Activated T-cell treated with anti-CD3 and anti-CD28 coated beads, Interleukin-2, amount 50 U/mL, for 4 hours (primary cell): ENCODE data around the gene TNK1. TPM values are rescaled to one million over a fixed set of nuclear protein-coding genes. Genes with fewer than 3 reads are reported as not detected.
A peak's percentile ranks its signal among the peaks of the same experiment; 100 is the strongest.

Experiments used
- ATAC-seq, 2 donors: fragments of 200-7000 bp; cut with Tn5 transposase; one replicate each; pipeline ENCODE4 v1.10.0; 2021
- DNase-seq: peaks from one replicate; pipeline ENCODE4 v3.0.0-alpha.2; 2020
- H3K27me3 Mint-ChIP-seq: one replicate; pipeline ENCODE4 v1.8.0; 2021; ENCODE audit warnings: low read depth, mixed read lengths
- H3K36me3 Mint-ChIP-seq: one replicate; pipeline ENCODE4 v1.8.0; 2022; ENCODE audit warnings: mixed read lengths; ENCODE audit not compliant: insufficient read depth
- H3K4me1 Mint-ChIP-seq: one replicate; pipeline ENCODE4 v1.8.0; 2021; ENCODE audit warnings: low read depth, mixed read lengths
- H3K4me3 Mint-ChIP-seq: one replicate; pipeline ENCODE4 v1.8.0; 2021; ENCODE audit warnings: mild to moderate bottlenecking, moderate library complexity, mixed read lengths
- H3K9me3 Mint-ChIP-seq: one replicate; pipeline ENCODE4 v1.8.0; 2021; ENCODE audit warnings: mixed read lengths
- total RNA-seq, 3 donors: library from RNA; stranded (reverse); gene quantifications; one replicate each; pipeline ENCODE4 v1.2.1, GENCODE V29; 2021

Gene TNK1
- total RNA-seq, 3 donors from 2014 or later, result 5.6 to 7.4 (median 6.0) TPM

DNA sequence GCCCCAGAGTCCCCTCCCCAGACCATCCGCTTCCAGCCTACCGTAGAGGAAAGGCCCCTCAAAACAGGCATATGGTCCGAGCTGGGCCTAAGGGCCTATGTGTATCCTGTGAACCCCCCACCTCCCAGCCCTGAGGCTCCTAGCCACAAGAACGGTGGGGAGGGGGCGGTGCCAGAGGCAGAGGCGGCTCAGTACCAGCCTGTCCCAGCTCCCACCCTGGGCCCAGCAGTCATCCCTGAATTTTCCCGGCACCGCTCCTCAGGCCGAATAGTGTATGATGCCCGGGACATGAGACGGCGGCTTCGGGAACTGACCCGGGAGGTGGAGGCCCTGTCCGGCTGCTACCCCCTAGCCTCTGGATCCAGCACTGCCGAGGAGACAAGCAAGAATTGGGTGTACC is 40.3 kb downstream of the TNK1 start:
- Mint-ChIP-seq H3K4me1 (no peaks in the 10 kb centered on the region), H3K36me3 (no peaks in the 10 kb centered on the region), H3K27me3 (peaks cover 5% of the 10 kb centered on the region), H3K9me3 (no peaks in the 10 kb centered on the region), H3K4me3 (no peak overlapping the region)
- ATAC-seq, result no peak
- DNase-seq, result no peak

DNA sequence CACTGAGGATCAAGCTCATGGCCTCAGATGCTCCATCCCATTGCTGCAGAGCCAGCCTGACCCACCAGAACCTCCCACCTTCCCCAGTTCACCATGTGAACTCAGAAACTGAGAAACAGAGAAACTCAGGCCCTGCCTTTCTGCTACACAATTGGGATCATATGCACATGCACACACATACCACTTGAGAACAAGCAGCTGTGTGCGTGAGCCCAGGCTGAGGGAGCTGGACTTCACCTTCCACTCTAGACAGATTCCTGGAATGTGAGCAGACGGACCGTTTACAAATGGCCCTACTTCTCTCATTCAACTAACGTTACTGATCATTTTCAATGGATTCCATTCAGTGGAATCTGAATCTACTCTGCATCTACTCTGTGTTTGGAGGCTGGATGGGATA is 42.8 kb downstream of the TNK1 start:
- Mint-ChIP-seq H3K27me3 (peaks cover 6% of the 10 kb centered on the region), H3K4me3 (no peak overlapping the region), H3K9me3 (no peaks in the 10 kb centered on the region), H3K4me1 (no peaks in the 10 kb centered on the region), H3K36me3 (no peaks in the 10 kb centered on the region)
- DNase-seq, result no peak
- no peak for ATAC-seq

DNA sequence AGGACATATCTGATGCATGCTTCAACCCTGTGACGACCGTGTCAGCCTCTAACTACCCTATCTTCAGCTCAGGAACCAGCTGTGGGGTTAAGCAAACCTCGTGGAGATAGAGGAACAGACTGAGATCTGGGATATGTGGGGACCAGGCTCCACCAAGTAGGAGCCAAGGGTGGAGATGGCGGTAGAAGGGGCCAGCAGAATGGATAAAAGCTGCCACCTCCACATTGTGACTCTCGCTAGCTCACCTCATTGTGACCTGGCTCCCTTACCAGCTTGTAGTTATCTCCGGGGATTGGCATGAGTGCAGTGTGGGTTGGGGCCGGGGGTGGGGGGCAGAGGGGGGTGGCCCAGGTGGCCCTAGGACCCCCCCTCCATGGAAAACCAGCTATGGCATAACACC is 44.4 kb downstream of the TNK1 start, which contains the start of gene SPEM2:
Gene SPEM2 (plus strand): TSS at position 301 of the 400 bp plus-strand sequence. CDS start 73 bp downstream, at position 374.
- H3K4me1 Mint-ChIP-seq, result no peaks in the 10 kb centered on the region
- no peaks in the 10 kb centered on the region for H3K9me3 Mint-ChIP-seq
- H3K36me3 Mint-ChIP-seq, result no peaks in the 10 kb centered on the region
- ATAC-seq, result no peak
- DNase-seq, result no peak
- peaks cover 2% of the 10 kb centered on the region for H3K27me3 Mint-ChIP-seq
- H3K4me3 Mint-ChIP-seq, result no peak within 1 kb of the TSS

DNA sequence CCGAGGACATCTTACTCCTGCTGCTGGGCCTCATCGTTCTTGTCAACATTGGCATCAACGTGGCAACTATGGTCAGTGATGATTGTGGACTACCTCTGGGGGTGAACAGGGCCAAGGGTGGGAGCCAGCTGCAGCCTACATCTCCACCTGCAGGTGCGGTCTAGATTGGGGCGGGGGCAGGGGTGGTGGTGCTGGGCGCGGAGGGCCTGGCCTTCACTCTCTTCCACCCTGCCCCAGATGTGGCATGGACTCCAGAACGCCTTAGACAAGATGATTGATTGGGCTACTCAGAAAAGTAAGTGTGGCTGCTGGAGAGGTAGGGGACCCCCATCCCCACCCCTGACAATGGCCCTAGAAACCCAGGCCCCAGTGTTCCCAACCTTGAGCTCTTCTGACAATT is 44.9 kb downstream of the TNK1 start:
- DNase-seq (no peak), ATAC-seq (no peak)
- H3K4me1 Mint-ChIP-seq, result no peaks in the 10 kb centered on the region
- no peak overlapping the region for H3K4me3 Mint-ChIP-seq
- H3K9me3 Mint-ChIP-seq, result no peaks in the 10 kb centered on the region
- no peaks in the 10 kb centered on the region for H3K36me3 Mint-ChIP-seq
- peaks cover 2% of the 10 kb centered on the region for H3K27me3 Mint-ChIP-seq

DNA sequence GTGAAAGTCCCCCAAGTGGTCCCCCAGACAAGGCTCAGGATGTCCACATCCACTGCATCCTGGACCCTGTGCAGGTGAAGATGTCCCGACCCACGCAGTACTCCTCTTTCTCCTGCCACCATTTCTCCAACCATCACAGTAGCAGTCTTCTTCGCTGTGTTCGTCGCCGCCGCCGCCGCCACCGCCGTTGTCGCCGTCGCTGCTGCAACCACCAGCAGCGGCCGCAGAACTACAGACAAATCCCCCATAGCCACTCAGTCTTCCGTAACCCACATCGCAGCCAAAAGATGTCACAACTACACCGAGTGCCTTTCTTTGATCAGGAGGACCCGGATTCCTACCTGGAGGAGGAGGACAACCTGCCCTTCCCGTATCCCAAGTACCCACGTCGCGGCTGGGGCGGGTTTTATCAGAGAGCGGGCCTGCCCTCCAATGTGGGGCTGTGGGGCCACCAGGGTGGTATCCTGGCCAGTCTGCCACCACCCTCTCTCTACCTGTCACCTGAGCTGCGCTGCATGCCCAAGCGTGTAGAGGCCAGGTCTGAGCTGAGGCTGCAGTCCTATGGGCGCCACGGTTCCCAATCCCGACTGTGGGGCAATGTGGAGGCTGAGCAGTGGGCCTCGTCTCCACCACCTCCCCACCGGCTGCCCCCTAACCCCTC is 45.4 kb downstream of the TNK1 start:
- H3K36me3 Mint-ChIP-seq, result no peaks in the 10 kb centered on the region
- no peaks in the 10 kb centered on the region for H3K4me1 Mint-ChIP-seq
- DNase-seq, result no peak
- H3K27me3 Mint-ChIP-seq, result peaks cover 2% of the 10 kb centered on the region
- ATAC-seq, result no peak
- H3K9me3 Mint-ChIP-seq, result no peaks in the 10 kb centered on the region
- no peak overlapping the region for H3K4me3 Mint-ChIP-seq

DNA sequence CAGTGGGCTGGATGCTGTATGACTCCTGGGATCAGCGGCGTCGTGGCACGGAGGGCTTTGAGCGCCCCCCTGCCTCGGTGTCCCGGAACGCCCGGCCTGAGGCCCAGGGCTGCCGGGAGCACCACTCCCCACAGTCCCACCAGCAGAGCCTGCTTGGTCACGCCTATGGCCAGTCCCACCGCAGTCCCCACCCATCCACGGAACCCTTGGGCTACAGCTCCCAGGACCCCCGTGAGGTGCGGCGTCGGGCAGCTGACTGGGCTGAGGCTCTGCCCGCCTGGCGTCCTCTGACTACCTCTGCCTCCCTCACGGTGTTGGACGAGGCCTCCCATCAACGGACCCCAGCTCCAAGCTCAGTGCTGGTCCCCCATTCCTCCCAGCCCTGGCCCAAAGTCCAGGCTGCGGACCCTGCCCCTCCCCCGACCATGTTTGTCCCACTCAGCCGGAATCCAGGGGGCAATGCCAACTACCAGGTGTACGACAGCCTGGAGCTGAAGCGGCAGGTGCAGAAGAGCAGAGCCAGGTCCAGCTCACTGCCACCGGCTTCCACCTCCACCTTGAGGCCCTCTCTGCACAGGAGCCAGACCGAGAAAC is 46.1 kb downstream of the TNK1 start:
- ATAC-seq, result no peak
- H3K9me3 Mint-ChIP-seq, result no peaks in the 10 kb centered on the region
- peaks cover 2% of the 10 kb centered on the region for H3K27me3 Mint-ChIP-seq
- H3K4me1 Mint-ChIP-seq, result no peaks in the 10 kb centered on the region
- DNase-seq, result no peak
- H3K36me3 Mint-ChIP-seq, result no peaks in the 10 kb centered on the region
- no peak overlapping the region for H3K4me3 Mint-ChIP-seq

DNA sequence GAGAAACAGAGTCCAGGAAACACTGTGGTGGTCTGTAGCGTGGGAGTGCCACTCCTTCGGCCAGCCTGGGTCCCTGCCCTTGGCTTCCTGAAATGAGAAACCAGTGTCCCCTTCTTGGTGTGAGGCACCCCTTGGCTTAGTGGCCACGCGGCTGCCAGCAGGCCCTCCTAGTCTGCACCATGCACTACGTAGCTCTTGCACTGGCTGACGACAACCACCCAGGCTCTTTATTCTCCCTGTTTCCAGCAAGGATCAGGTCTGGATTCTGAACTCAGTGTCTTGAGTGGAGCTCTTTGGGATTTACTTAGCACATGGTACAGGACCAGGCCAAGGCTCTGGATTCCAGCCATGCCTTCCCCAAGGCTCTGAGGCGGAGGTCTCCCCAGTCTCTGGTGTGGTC is 46.7 kb downstream of the TNK1 start:
- no peaks in the 10 kb centered on the region for H3K4me1 Mint-ChIP-seq
- H3K9me3 Mint-ChIP-seq, result no peaks in the 10 kb centered on the region
- no peak for ATAC-seq
- peaks cover 2% of the 10 kb centered on the region for H3K27me3 Mint-ChIP-seq
- no peak for DNase-seq
- H3K36me3 Mint-ChIP-seq, result no peaks in the 10 kb centered on the region
- H3K4me3 Mint-ChIP-seq, result no peak overlapping the region

DNA sequence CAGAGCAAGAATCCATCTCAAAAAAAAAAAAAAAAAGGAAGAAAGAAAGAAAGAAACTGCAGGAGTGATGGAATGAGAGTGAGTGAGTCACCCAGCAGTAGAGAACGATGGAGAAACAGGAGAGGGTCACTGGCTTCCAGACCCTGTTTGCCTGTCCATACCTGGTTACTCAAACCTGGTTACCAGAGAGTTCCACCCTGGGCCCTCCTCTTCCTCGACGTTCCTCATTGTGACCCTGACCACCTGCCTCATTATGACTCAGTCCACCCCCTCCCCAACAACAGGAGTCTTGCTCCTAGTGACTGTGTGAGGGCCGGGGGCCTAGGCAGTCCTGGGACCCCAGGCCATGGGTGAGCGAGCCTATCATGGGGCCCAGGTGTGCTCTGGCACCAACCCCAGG is 47.7 kb downstream of the TNK1 start, which contains the start of gene SPEM3:
Gene SPEM3 (plus strand): TSS at position 301 of the 400 bp plus-strand sequence. CDS start 46 bp downstream, at position 347.
- Mint-ChIP-seq H3K4me1 (no peaks in the 10 kb centered on the region), H3K9me3 (no peaks in the 10 kb centered on the region), H3K27me3 (peaks cover 2% of the 10 kb centered on the region), H3K4me3 (no peak within 1 kb of the TSS), H3K36me3 (no peaks in the 10 kb centered on the region)
- DNase-seq (no peak), ATAC-seq (no peak)

DNA sequence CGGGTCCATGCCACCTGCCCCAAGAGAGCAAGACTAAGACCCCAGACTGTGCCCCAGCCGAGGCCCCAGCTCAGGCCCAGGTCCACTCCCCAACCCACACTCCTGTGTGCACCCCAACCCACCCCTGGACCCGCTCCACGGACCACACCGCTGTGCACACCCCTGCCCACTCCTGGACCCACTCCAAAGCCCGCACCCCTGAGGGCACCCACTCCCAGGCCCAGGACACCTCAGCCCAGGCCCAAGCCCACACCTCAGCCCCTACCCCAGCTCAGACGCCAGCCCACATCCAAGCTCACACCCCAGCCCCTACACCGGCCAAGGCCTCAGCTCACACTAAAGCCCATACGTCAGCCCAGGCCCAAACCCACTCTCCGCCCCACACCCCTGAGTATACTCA is 48.8 kb downstream of the TNK1 start:
- H3K4me3 Mint-ChIP-seq, result no peak overlapping the region
- H3K9me3 Mint-ChIP-seq, result no peaks in the 10 kb centered on the region
- ATAC-seq, result no peak
- no peaks in the 10 kb centered on the region for H3K36me3 Mint-ChIP-seq
- peaks cover 2% of the 10 kb centered on the region for H3K27me3 Mint-ChIP-seq
- no peak for DNase-seq
- no peaks in the 10 kb centered on the region for H3K4me1 Mint-ChIP-seq

DNA sequence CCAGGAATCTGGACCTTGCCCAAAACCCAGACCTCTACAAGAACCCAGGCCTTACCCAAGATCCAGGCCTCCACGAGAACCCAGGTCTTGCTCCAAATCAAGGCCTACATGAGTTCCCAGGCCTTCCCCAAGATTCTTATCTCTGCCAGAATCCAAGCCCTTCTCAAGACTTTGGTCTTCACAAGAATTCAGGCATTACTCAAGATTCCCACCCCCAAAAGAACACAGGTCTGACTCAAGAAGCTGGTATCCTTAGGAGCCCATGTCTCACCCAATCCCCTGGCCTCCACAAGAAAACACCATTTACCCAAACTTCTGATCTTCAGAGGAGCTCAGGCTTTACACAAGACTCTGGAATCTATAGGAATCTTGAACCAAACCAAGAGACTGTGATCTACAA is 50.3 kb downstream of the TNK1 start:
- no peak for ATAC-seq
- Mint-ChIP-seq H3K36me3 (no peaks in the 10 kb centered on the region), H3K4me3 (no peak overlapping the region), H3K9me3 (no peaks in the 10 kb centered on the region), H3K27me3 (peaks cover under 1% of the 10 kb centered on the region), H3K4me1 (peaks cover 8% of the 10 kb centered on the region)
- DNase-seq, result no peak

DNA sequence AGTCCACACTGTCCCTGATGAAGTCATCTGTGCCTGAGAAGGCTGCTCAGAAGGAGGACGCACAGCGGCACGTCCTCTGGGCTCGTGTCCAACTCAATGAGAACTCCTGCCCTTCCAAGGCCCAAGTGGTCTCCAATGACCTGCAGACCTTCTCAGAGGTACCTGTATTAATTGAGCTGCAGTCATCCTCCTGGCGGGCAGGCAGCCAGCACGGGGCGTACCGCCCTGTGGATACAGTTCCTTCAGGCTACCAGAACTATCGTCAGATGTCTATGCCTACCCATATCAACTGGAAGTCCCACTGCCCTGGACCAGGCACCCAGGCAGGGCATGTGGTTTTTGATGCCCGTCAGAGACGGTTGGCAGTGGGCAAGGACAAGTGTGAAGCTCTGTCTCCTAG is 51.4 kb downstream of the TNK1 start:
- H3K4me1 Mint-ChIP-seq, result peaks cover 11% of the 10 kb centered on the region
- H3K36me3 Mint-ChIP-seq, result no peaks in the 10 kb centered on the region
- no peak overlapping the region for H3K4me3 Mint-ChIP-seq
- no peaks in the 10 kb centered on the region for H3K27me3 Mint-ChIP-seq
- DNase-seq (no peak), ATAC-seq (no peak)
- no peaks in the 10 kb centered on the region for H3K9me3 Mint-ChIP-seq

DNA sequence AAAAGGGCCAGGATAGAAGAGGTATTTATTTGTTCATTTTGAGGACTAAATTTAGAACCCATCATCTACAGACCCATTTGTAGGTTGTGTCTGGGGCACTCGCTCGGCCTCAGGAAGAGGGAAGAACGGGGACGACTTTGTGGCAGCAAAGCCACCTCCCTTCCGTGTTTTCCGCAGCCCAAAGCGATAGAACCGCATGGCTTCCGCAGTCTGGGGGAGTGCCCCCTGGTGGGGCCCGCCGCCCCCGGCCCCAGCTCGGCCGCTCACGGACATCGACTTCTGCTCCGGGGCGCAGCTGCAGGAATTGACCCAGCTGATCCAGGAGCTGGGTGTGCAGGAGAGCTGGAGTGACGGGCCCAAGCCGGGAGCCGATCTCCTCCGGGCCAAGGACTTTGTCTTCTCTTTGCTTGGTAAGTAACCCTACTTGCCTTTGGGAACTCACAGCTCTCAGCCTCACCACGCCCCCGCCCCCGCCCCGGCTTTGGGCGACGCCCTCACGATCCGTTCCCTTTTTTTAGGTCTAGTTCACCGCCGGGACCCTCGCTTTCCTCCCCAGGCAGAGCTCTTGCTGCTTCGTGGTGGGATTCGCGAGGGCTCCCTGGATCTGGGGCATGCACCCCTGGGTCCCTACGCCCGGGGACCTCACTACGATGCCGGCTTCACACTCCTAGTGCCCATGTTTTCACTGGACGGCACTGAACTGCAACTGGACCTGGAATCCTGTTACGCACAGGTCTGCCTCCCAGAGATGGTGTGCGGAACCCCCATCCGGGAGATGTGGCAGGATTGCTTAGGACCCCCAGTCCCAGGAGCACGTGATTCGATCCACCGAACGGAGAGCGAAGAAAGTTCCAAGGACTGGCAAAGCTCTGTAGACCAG is 55.0 kb downstream of the TNK1 start:
- H3K4me1 Mint-ChIP-seq, result peaks cover 34% of the 10 kb centered on the region

DNA sequence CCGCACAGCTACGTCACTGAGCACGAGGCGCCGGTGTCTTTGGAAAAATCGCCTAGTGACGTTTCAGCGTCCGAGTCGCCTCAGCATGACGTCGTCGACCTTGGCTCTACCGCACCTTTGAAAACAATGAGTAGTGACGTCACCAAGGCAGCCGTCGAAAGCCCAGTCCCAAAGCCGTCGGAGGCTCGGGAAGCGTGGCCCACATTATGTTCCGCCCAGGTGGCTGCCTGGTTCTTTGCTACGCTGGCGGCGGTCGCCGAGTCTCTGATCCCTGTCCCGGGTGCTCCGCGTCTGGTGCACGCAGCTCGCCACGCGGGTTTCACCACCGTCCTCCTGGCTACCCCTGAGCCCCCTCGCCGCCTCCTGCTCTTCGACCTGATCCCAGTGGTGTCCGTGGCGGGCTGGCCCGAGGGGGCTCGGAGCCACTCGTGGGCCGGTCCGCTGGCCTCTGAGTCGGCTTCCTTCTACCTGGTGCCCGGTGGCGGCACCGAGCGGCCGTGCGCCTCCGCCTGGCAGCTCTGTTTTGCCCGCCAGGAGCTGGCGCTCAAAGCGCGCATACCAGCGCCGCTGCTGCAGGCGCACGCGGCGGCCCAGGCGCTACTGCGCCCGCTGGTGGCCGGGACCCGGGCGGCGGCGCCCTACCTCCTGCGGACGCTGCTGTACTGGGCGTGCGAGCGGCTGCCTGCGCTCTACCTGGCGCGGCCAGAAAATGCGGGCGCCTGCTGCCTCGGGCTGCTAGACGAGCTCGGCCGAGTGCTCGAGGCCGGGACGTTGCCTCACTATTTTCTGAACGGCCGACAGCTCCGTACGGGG is 55.9 kb downstream of the TNK1 start:
- H3K9me3 Mint-ChIP-seq, result no peaks in the 10 kb centered on the region
- peak overlapping the region; percentile 93 for H3K4me3 Mint-ChIP-seq
- peaks cover 27% of the 10 kb centered on the region for H3K27me3 Mint-ChIP-seq
- no peaks in the 10 kb centered on the region for H3K36me3 Mint-ChIP-seq
- DNase-seq, result peak; percentile 77
- ATAC-seq, result peak; percentile 75 to 78
- H3K4me1 Mint-ChIP-seq, result peaks cover 35% of the 10 kb centered on the region

More for the DNA sequence above, 55.0 kb downstream of the TNK1 start:
- no peaks in the 10 kb centered on the region for H3K36me3 Mint-ChIP-seq
- H3K9me3 Mint-ChIP-seq, result no peaks in the 10 kb centered on the region
- peaks cover 20% of the 10 kb centered on the region for H3K27me3 Mint-ChIP-seq
- DNase-seq, result peak; percentile 48
- H3K4me3 Mint-ChIP-seq, result peak overlapping the region; percentile 93
- ATAC-seq, result peak; percentile 20 to 25

DNA sequence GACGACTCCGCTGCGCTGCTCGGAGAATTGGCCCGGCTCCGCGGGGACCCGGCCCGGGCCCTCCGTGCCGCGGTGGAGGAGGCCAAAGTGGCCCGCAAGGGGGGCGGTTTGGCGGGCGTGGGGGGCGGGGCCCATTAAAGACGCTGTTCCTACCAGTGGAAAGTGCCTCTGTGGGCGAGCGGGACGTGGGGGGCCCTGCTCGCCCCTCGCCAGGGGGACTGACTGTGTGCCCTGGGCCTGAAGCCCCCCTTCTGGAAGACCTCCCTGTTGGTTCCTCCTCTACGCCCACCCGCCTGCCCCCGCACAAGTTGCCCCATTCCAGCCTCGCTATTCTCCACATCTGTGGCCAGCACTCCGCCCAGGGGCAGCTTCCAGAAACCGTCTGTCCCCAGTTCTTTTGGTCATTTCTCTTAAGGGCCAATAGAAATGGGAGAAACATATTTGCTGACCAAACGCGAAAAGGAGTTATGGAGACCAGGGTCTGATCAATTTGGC is 56.5 kb downstream of the TNK1 start:
- peaks cover 35% of the 10 kb centered on the region for H3K4me1 Mint-ChIP-seq
- H3K4me3 Mint-ChIP-seq, result peak overlapping the region; percentile 67
- peaks cover 32% of the 10 kb centered on the region for H3K27me3 Mint-ChIP-seq
- H3K9me3 Mint-ChIP-seq, result no peaks in the 10 kb centered on the region
- no peaks in the 10 kb centered on the region for H3K36me3 Mint-ChIP-seq
- DNase-seq, result no peak
- ATAC-seq, result no peak
